Measurements from ENCODE around the gene KPNA6. TPM values are rescaled to one million over a fixed set of nuclear protein-coding genes. Genes with fewer than 3 reads are reported as not detected.

KPNA6 gene
- total RNA-seq (2021) (91.2 to 104 TPM (median 94.0 TPM) in 3 replicates), Bru-seq, nascent RNA (percentile 78 among the genes with signal in this experiment)
- long read RNA-seq, experiment 1, full-length matches to known transcripts: 72 of 230 reads
- long read RNA-seq, experiment 1, partial matches to known transcripts: 136 of 230 reads
- long read RNA-seq, experiment 1, other reads (novel, unspliced or antisense): 22 of 230 reads
- long read RNA-seq, experiment 2, full-length matches to known transcripts: 3 of 13 reads
- long read RNA-seq, experiment 2, partial matches to known transcripts: 7 of 13 reads
- long read RNA-seq, experiment 2, other reads (novel, unspliced or antisense): 3 of 13 reads
- long read RNA-seq, experiment 3, full-length matches to known transcripts: 4 of 12 reads
- long read RNA-seq, experiment 3, partial matches to known transcripts: 3 of 12 reads
- long read RNA-seq, experiment 3, other reads (novel, unspliced or antisense): 5 of 12 reads

DNA sequence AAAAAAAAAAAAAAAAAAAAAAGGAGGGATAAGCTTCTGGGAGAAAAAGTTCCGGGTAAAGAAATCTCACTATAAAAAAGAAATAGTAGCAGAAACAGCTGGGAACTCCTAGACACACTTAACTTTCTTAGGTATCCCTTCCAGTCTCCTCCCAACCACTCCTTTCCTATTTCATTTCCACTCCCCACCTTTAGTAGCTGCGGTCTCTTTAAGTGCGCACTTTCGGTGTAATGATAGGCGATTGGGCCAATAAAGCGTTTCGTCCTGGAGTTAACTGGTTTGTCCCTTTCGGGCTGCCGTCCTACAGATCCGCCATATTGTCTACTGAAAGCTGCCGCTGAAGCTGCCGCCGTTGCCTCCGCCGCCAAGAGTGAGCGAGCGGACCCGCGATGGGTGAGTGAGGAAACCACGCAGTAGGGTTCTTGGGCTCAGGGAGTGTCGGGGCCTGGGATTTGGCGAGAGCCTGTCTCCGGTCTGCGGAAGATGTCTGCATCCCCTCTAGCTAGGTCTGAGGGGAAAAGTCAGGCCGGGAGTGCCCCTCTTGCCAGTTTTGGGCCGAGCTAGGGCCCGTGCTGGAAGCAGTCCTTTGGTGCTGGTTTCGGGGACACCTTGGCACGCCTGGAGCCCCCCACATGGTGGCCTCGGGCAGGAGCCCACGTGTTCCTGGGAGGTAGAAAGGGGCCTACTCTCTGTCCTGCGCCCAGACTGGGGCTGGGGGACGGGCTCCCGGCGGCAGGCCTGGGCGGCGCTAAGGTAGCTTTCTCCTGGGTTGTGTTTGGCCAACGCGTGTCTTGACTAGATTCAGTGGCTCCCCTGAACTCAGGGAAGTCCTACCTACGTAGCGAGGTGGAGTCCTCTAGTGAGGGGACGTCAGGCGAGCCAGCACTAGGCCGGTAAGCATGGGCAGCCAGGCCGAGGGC lies at the start of gene KPNA6:
KPNA6 (plus strand) TSS at position 315 of the 920 bp plus-strand sequence; CDS start at position 390, 75 bp downstream.
- peak within 1 kb of the TSS; percentile 99 for H3K27ac Mint-ChIP-seq
- CTCF ChIA-PET: interaction anchor here (0.6 to 2.9 kb wide), 23 partner anchors 8 to 392 kb away, joined by 3 to 42 read pairs (median 4); partner anchors contain the start of genes PTP4A2, TMEM39B and TXLNA
- no peak for TF ChIP-seq ATF2 (CRISPR knock-in tag; IDR thresholded peaks at IDR 0.05; ENCODE audit: borderline replicate concordance, low read depth)
- TF ChIP-seq, protein P1, sequence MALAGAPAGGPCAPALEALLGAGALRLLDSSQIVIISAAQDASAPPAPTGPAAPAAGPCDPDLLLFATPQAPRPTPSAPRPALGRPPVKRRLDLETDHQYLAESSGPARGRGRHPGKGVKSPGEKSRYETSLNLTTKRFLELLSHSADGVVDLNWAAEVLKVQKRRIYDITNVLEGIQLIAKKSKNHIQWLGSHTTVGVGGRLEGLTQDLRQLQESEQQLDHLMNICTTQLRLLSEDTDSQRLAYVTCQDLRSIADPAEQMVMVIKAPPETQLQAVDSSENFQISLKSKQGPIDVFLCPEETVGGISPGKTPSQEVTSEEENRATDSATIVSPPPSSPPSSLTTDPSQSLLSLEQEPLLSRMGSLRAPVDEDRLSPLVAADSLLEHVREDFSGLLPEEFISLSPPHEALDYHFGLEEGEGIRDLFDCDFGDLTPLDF (CRISPR knock-in tag; IDR thresholded peaks at IDR 0.05): no peak
- TF ChIP-seq MXD4 (CRISPR knock-in tag; IDR thresholded peaks at IDR 0.05; ENCODE audit: borderline replicate concordance): no peak
- TF ChIP-seq NR2C2 (CRISPR knock-in tag; IDR thresholded peaks at IDR 0.05): no peak
- no peak for TF ChIP-seq ZNF423 (CRISPR knock-in tag; IDR thresholded peaks at IDR 0.05)
- no peak for TF ChIP-seq RORB (CRISPR knock-in tag; IDR thresholded peaks at IDR 0.05)
- TF ChIP-seq GABPB1 (CRISPR knock-in tag; IDR thresholded peaks at IDR 0.05): 0 out of 2 replicates have a peak, but pooled peaks have one; percentile 16
- TF ChIP-seq, protein P2, sequence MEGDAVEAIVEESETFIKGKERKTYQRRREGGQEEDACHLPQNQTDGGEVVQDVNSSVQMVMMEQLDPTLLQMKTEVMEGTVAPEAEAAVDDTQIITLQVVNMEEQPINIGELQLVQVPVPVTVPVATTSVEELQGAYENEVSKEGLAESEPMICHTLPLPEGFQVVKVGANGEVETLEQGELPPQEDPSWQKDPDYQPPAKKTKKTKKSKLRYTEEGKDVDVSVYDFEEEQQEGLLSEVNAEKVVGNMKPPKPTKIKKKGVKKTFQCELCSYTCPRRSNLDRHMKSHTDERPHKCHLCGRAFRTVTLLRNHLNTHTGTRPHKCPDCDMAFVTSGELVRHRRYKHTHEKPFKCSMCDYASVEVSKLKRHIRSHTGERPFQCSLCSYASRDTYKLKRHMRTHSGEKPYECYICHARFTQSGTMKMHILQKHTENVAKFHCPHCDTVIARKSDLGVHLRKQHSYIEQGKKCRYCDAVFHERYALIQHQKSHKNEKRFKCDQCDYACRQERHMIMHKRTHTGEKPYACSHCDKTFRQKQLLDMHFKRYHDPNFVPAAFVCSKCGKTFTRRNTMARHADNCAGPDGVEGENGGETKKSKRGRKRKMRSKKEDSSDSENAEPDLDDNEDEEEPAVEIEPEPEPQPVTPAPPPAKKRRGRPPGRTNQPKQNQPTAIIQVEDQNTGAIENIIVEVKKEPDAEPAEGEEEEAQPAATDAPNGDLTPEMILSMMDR (IDR thresholded peaks at IDR 0.05): no peak
- TF ChIP-seq, protein P3, sequence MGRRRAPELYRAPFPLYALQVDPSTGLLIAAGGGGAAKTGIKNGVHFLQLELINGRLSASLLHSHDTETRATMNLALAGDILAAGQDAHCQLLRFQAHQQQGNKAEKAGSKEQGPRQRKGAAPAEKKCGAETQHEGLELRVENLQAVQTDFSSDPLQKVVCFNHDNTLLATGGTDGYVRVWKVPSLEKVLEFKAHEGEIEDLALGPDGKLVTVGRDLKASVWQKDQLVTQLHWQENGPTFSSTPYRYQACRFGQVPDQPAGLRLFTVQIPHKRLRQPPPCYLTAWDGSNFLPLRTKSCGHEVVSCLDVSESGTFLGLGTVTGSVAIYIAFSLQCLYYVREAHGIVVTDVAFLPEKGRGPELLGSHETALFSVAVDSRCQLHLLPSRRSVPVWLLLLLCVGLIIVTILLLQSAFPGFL (CRISPR knock-in tag; IDR thresholded peaks at IDR 0.05; ENCODE audit: borderline replicate concordance): no peak
- TF ChIP-seq NR3C1 (CRISPR knock-in tag; conservative IDR thresholded peaks at IDR 0.05; ENCODE audit: low read depth): no peak
- peak; percentile 71; the same call in 1 of the 2 replicates for TF ChIP-seq E2F5 (CRISPR knock-in tag; IDR thresholded peaks at IDR 0.05)
- TF ChIP-seq SMAD3 (CRISPR knock-in tag; IDR thresholded peaks at IDR 0.05; ENCODE audit: borderline replicate concordance): no peak
- no peak for TF ChIP-seq ELF4 (CRISPR knock-in tag; IDR thresholded peaks at IDR 0.05; ENCODE audit: low read depth)
- TF ChIP-seq HMGXB4 (CRISPR knock-in tag; IDR thresholded peaks at IDR 0.05): peak; percentile 85
- TF ChIP-seq, protein P4, sequence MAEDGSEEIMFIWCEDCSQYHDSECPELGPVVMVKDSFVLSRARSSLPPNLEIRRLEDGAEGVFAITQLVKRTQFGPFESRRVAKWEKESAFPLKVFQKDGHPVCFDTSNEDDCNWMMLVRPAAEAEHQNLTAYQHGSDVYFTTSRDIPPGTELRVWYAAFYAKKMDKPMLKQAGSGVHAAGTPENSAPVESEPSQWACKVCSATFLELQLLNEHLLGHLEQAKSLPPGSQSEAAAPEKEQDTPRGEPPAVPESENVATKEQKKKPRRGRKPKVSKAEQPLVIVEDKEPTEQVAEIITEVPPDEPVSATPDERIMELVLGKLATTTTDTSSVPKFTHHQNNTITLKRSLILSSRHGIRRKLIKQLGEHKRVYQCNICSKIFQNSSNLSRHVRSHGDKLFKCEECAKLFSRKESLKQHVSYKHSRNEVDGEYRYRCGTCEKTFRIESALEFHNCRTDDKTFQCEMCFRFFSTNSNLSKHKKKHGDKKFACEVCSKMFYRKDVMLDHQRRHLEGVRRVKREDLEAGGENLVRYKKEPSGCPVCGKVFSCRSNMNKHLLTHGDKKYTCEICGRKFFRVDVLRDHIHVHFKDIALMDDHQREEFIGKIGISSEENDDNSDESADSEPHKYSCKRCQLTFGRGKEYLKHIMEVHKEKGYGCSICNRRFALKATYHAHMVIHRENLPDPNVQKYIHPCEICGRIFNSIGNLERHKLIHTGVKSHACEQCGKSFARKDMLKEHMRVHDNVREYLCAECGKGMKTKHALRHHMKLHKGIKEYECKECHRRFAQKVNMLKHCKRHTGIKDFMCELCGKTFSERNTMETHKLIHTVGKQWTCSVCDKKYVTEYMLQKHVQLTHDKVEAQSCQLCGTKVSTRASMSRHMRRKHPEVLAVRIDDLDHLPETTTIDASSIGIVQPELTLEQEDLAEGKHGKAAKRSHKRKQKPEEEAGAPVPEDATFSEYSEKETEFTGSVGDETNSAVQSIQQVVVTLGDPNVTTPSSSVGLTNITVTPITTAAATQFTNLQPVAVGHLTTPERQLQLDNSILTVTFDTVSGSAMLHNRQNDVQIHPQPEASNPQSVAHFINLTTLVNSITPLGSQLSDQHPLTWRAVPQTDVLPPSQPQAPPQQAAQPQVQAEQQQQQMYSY (CRISPR knock-in tag; IDR thresholded peaks at IDR 0.05): peak; percentile 36; the same call in 1 of the 2 replicates
- no peak for TF ChIP-seq JAZF1 (CRISPR knock-in tag; IDR thresholded peaks at IDR 0.05)
- no peak for TF ChIP-seq OVOL2 (CRISPR knock-in tag; IDR thresholded peaks at IDR 0.05; ENCODE audit: borderline replicate concordance)
- no peak; the same call in 1 of the 2 replicates for TF ChIP-seq USF1 (CRISPR knock-in tag; IDR thresholded peaks at IDR 0.05)

More for the DNA sequence above, at the start of gene KPNA6:
- ATAC-seq: peak; percentile 77
- Mint-ChIP-seq H3K9me3 (no peaks in the 10 kb centered on the region), H3K36me3 (no peaks in the 10 kb centered on the region), H3K27me3 (ENCODE audit: low read depth) (no peaks in the 10 kb centered on the region), H3K4me3 (peak within 1 kb of the TSS; percentile 99), H3K4me1 (peaks cover 17% of the 10 kb centered on the region)
- POLR2A ChIA-PET: interaction anchor here (0.6 to 2.6 kb wide), 14 partner anchors 10 to 811 kb away, joined by 3 to 34 read pairs (median 4); partner anchors contain the start of genes BSDC1, CCDC28B, PTP4A2 and SNRNP40
- DNase-seq (ENCODE audit: low spot score): peak; percentile 90

All from WTC11 (cell line).